Measurements from ENCODE around the gene MGAT5B.

- TF ChIP-seq CTCF (IDR thresholded peaks at IDR 0.05) (no peak), POLR2A (IDR thresholded peaks at IDR 0.05) (no peak)
Measured at GRCh38 chr17:76840443-76840767, 27.8 kb upstream of the MGAT5B start.

Data from lower leg skin (tissue), 3 donors.